SK-N-SH treated with all-trans-retinoic acid at 6 μM for 48 hours (cell line): ENCODE measurements around the gene JOSD2.

Experiments used
- ATAC-seq: fragments of 200-7000 bp; cut with Tn5 transposase; 3 replicates; pipeline ENCODE4 v1.9.1; 2020; ENCODE audit warnings: mild to moderate bottlenecking, moderate library complexity
- ARNTL ChIP-seq: fragments of 450-650 bp; formaldehyde crosslinking; IDR thresholded peaks from 2 replicates; pipeline ENCODE4 v1.5.0; 2020; ENCODE audit warnings: low read depth, mild to moderate bottlenecking, moderate library complexity, borderline replicate concordance
- CSDC2 ChIP-seq: fragments of 250-450 bp; sonication (Bioruptor Pico); IDR thresholded peaks from 2 replicates; pipeline ENCODE4 v1.5.0; 2020; ENCODE audit warnings: mild to moderate bottlenecking, moderate library complexity
- ESRRG ChIP-seq: fragments of 250-450 bp; sonication (Bioruptor Pico); IDR thresholded peaks from 2 replicates; pipeline ENCODE4 v1.6.1; 2021; ENCODE audit warnings: mild to moderate bottlenecking
- GLIS3 ChIP-seq: fragments of 250-450 bp; sonication (Bioruptor Pico); IDR thresholded peaks from 2 replicates; pipeline ENCODE4 v1.5.0; 2020; ENCODE audit warnings: mild to moderate bottlenecking, moderate library complexity
- ISL1 ChIP-seq: fragments of 250-450 bp; sonication (Bioruptor Pico); IDR thresholded peaks from 2 replicates; pipeline ENCODE4 v2.1.2; 2022; ENCODE audit warnings: mild to moderate bottlenecking, moderate library complexity
- OSR1 ChIP-seq: fragments of 250-450 bp; sonication (Bioruptor Pico); IDR thresholded peaks from 2 replicates; pipeline ENCODE4 v1.8.0; 2022; ENCODE audit warnings: moderate library complexity, mild to moderate bottlenecking, inconsistent platforms
- TCF4 ChIP-seq: fragments of 250-450 bp; sonication (Bioruptor Pico); IDR thresholded peaks from 2 replicates; pipeline ENCODE4 v1.8.0; 2021; ENCODE audit warnings: mild to moderate bottlenecking, moderate library complexity, borderline replicate concordance
- TOX ChIP-seq: fragments of 250-450 bp; sonication (Bioruptor Pico); IDR thresholded peaks from 2 replicates; pipeline ENCODE4 v1.8.0; 2021; ENCODE audit warnings: mild to moderate bottlenecking, moderate library complexity, borderline replicate concordance
- ZC3H10 ChIP-seq: fragments of 250-450 bp; sonication (Bioruptor Pico); IDR thresholded peaks from 2 replicates; pipeline ENCODE4 v1.5.1; 2021; ENCODE audit warnings: mild to moderate bottlenecking, moderate library complexity
- ZFP3 ChIP-seq: fragments of 250-450 bp; sonication (Bioruptor Pico); IDR thresholded peaks from 2 replicates; pipeline ENCODE4 v1.5.0; 2020; ENCODE audit warnings: mild to moderate bottlenecking, moderate library complexity
- ZFP30 ChIP-seq: fragments of 450-650 bp; formaldehyde crosslinking; IDR thresholded peaks from 2 replicates; pipeline ENCODE4 v1.5.0; 2022; ENCODE audit warnings: mild to moderate bottlenecking, moderate library complexity
- ZNF70 ChIP-seq: fragments of 450-650 bp; formaldehyde crosslinking; IDR thresholded peaks from 2 replicates; pipeline ENCODE4 v1.5.0; 2020; ENCODE audit warnings: mild to moderate bottlenecking, moderate library complexity
- TF ChIP-seq, protein P1 (sequence below): fragments of 250-450 bp; sonication (Bioruptor Pico); IDR thresholded peaks from 2 replicates; pipeline ENCODE4 v1.5.0; 2020; ENCODE audit warnings: mild to moderate bottlenecking, moderate library complexity
- TF ChIP-seq, protein P2 (sequence below): fragments of 250-450 bp; sonication (Bioruptor Pico); IDR thresholded peaks from 2 replicates; pipeline ENCODE4 v1.8.0; 2021; ENCODE audit warnings: low read depth, mild to moderate bottlenecking, moderate library complexity, borderline replicate concordance
- TF ChIP-seq, protein P3 (sequence below): fragments of 250-450 bp; sonication (Bioruptor Pico); IDR thresholded peaks from 2 replicates; pipeline ENCODE4 v1.8.0; 2020; ENCODE audit warnings: mild to moderate bottlenecking, moderate library complexity, borderline replicate concordance
- TF ChIP-seq, protein P4 (sequence below): fragments of 250-450 bp; sonication (Bioruptor Pico); IDR thresholded peaks from 2 replicates; pipeline ENCODE4 v1.5.1; 2020; ENCODE audit warnings: low read depth, mild to moderate bottlenecking, moderate library complexity
- TF ChIP-seq, protein P5 (sequence below): fragments of 250-450 bp; sonication (Bioruptor Pico); IDR thresholded peaks from 2 replicates; pipeline ENCODE4 v1.5.1; 2021; ENCODE audit warnings: mild to moderate bottlenecking, moderate library complexity

The JOSD2 gene

DNA sequence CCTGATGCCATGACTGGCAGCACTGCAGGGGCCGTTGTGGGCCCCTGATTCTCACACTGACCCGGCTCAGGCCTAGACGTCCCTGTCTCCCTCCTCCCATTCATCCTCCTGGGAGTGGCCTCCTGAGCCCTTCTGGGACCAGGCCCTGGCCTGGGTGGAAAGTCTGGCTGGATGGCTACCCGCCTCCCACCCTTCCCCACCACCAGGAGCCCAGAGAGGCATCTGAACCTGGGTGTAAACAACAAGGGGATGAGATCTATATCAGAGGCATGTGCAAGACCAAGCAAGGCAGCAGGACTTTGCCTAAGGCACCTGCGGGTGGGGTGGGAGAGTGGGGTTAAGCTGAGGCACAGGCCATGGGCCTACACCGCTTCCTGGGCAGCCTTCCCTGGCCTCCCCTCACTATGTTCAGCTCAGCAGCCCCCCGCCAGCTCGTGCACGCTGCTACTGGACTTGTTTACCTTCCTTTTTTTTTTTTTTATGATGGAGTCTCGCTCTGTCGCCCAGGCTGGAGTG is 24.7 kb upstream of the JOSD2 start (continued):
- TF ChIP-seq TCF4 (CRISPR knock-in tag), result no peak
- no peak for TF ChIP-seq ZNF70 (CRISPR knock-in tag)
- TF ChIP-seq, all 23 proteins: peak for 0

DNA sequence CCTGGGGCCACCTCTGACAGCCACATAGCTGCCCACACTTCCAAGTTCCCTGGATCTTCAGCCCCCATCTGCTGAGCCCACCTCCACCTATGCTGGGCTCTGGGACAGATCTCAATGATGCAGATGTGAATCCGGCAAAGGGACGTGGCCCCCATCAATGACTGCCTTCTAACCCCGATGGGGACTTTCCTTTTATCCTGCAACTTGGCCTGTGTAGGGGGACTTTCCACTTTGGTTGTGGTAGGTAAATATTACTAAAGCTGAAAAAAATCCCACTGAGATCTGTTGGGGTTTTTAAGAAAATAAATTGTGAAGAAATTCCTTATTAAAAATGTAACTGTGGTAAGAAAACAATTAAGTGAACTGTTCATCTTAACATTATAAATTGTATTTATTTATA is 23.5 kb upstream of the JOSD2 start:
- TF ChIP-seq OSR1 (CRISPR knock-in tag) (no peak), TOX (CRISPR knock-in tag) (no peak), ESRRG (CRISPR knock-in tag) (no peak), ZFP30 (CRISPR knock-in tag) (no peak), ZC3H10 (CRISPR knock-in tag) (no peak), ISL1 (no peak), GLIS3 (CRISPR knock-in tag) (no peak), ZFP3 (CRISPR knock-in tag) (no peak), CSDC2 (CRISPR knock-in tag) (no peak)
- TF ChIP-seq, protein P1, sequence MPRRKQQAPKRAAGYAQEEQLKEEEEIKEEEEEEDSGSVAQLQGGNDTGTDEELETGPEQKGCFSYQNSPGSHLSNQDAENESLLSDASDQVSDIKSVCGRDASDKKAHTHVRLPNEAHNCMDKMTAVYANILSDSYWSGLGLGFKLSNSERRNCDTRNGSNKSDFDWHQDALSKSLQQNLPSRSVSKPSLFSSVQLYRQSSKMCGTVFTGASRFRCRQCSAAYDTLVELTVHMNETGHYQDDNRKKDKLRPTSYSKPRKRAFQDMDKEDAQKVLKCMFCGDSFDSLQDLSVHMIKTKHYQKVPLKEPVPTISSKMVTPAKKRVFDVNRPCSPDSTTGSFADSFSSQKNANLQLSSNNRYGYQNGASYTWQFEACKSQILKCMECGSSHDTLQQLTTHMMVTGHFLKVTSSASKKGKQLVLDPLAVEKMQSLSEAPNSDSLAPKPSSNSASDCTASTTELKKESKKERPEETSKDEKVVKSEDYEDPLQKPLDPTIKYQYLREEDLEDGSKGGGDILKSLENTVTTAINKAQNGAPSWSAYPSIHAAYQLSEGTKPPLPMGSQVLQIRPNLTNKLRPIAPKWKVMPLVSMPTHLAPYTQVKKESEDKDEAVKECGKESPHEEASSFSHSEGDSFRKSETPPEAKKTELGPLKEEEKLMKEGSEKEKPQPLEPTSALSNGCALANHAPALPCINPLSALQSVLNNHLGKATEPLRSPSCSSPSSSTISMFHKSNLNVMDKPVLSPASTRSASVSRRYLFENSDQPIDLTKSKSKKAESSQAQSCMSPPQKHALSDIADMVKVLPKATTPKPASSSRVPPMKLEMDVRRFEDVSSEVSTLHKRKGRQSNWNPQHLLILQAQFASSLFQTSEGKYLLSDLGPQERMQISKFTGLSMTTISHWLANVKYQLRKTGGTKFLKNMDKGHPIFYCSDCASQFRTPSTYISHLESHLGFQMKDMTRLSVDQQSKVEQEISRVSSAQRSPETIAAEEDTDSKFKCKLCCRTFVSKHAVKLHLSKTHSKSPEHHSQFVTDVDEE (CRISPR knock-in tag), result no peak
- TF ChIP-seq, protein P2, sequence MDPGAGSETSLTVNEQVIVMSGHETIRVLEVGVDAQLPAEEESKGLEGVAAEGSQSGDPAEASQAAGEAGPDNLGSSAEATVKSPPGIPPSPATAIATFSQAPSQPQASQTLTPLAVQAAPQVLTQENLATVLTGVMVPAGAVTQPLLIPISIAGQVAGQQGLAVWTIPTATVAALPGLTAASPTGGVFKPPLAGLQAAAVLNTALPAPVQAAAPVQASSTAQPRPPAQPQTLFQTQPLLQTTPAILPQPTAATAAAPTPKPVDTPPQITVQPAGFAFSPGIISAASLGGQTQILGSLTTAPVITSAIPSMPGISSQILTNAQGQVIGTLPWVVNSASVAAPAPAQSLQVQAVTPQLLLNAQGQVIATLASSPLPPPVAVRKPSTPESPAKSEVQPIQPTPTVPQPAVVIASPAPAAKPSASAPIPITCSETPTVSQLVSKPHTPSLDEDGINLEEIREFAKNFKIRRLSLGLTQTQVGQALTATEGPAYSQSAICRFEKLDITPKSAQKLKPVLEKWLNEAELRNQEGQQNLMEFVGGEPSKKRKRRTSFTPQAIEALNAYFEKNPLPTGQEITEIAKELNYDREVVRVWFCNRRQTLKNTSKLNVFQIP (CRISPR knock-in tag), result no peak
- TF ChIP-seq, protein P3, sequence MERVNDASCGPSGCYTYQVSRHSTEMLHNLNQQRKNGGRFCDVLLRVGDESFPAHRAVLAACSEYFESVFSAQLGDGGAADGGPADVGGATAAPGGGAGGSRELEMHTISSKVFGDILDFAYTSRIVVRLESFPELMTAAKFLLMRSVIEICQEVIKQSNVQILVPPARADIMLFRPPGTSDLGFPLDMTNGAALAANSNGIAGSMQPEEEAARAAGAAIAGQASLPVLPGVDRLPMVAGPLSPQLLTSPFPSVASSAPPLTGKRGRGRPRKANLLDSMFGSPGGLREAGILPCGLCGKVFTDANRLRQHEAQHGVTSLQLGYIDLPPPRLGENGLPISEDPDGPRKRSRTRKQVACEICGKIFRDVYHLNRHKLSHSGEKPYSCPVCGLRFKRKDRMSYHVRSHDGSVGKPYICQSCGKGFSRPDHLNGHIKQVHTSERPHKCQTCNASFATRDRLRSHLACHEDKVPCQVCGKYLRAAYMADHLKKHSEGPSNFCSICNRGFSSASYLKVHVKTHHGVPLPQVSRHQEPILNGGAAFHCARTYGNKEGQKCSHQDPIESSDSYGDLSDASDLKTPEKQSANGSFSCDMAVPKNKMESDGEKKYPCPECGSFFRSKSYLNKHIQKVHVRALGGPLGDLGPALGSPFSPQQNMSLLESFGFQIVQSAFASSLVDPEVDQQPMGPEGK (CRISPR knock-in tag), result no peak
- TF ChIP-seq, protein P4, sequence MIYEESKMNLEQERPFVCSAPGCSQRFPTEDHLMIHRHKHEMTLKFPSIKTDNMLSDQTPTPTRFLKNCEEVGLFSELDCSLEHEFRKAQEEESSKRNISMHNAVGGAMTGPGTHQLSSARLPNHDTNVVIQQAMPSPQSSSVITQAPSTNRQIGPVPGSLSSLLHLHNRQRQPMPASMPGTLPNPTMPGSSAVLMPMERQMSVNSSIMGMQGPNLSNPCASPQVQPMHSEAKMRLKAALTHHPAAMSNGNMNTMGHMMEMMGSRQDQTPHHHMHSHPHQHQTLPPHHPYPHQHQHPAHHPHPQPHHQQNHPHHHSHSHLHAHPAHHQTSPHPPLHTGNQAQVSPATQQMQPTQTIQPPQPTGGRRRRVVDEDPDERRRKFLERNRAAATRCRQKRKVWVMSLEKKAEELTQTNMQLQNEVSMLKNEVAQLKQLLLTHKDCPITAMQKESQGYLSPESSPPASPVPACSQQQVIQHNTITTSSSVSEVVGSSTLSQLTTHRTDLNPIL, result no peak
- ATAC-seq, result no peak

DNA sequence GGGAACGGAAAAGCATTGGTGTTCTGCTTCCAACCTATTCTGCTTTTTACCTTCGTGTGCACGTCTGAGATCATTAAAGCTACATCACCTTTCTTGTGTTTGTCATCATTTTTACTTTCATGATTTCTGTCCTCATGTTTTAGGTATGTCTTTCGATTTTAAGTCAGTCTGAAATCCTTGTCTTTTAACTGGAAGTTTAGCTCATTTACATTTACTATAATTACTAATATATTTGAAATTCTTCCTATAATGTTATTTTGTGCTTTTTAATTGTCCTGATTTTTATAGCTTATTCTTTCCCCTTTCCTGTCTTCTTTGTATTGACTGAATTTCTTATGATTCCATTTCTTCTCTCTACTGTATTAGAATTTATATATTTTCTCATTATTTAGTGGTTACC is 22.0 kb upstream of the JOSD2 start:
- ATAC-seq, result no peak
- TF ChIP-seq, protein P4, result no peak
- TF ChIP-seq ZC3H10 (CRISPR knock-in tag) (no peak), TCF4 (CRISPR knock-in tag) (no peak), OSR1 (CRISPR knock-in tag) (no peak), CSDC2 (CRISPR knock-in tag) (no peak), ARNTL (CRISPR knock-in tag) (no peak)
- TF ChIP-seq, protein P1 (CRISPR knock-in tag), result no peak
- TF ChIP-seq, protein P5, sequence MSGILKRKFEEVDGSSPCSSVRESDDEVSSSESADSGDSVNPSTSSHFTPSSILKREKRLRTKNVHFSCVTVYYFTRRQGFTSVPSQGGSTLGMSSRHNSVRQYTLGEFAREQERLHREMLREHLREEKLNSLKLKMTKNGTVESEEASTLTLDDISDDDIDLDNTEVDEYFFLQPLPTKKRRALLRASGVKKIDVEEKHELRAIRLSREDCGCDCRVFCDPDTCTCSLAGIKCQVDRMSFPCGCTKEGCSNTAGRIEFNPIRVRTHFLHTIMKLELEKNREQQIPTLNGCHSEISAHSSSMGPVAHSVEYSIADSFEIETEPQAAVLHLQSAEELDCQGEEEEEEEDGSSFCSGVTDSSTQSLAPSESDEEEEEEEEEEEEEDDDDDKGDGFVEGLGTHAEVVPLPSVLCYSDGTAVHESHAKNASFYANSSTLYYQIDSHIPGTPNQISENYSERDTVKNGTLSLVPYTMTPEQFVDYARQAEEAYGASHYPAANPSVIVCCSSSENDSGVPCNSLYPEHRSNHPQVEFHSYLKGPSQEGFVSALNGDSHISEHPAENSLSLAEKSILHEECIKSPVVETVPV (CRISPR knock-in tag), result no peak
